ENCODE data around the gene WDR62.

GRCh38 chr19:36112678-36113077, 58.0 kb downstream of the WDR62 start:
- TF ChIP-seq CTCF (IDR thresholded peaks at IDR 0.05): no peak
- no peak for TF ChIP-seq POLR2AphosphoS5 (IDR thresholded peaks at IDR 0.05; ENCODE audit: low read depth, low read length)
- TF ChIP-seq REST (IDR thresholded peaks at IDR 0.05; ENCODE audit: insufficient read depth in 1 of 2, low read depth in 2 of 2, low read length in 1 of 2): no peak
- TF ChIP-seq SIN3A (IDR thresholded peaks at IDR 0.05; ENCODE audit: borderline replicate concordance, insufficient read depth, low read depth, low read length): no peak
